GM10248 (cell line): ENCODE measurements around the gene LYZL6.

ENCODE experiments used
- CTCF ChIA-PET: fragments of 300-600 bp; sonication (Branson Sonifier 250); formaldehyde crosslinking; extraction: SDS; loops from one replicate; lab custom pipeline; 2021; ENCODE audit warnings: antibody characterized with exemption; lab: Yijun Ruan, JAX
- POLR2A ChIA-PET: fragments of 350-650 bp; sonication (Branson Sonifier 250); formaldehyde crosslinking; extraction: SDS; loops from one replicate; lab custom pipeline; 2020; ENCODE audit warnings: antibody characterized with exemption; lab: Yijun Ruan, JAX
- DNase-seq: peaks from one replicate; pipeline ENCODE4 v3.0.0; 2012; ENCODE audit errors: extremely low spot score
- CTCF ChIP-seq: IDR thresholded peaks from 2 replicates; pipeline ENCODE4 v1.5.1; 2012; ENCODE audit warnings: mild to moderate bottlenecking, low read depth; ENCODE audit errors: extremely low read depth, missing control alignments, control extremely low read depth

LYZL6 gene

GRCh38 chr17:35923609-35924114 is 19.9 kb downstream of the LYZL6 start:
- no peak for TF ChIP-seq CTCF
- ChIA-PET CTCF (interaction anchor here (1.7 kb wide), 1 partner anchor 8 kb away, joined by 6 read pairs; no protein-coding TSS in a partner anchor), POLR2A (no interaction called here)
- DNase-seq: no peak

GRCh38 chr17:35920229-35920628 is 23.3 kb downstream of the LYZL6 start:
- no peak for TF ChIP-seq CTCF
- POLR2A ChIA-PET: no interaction called here
- CTCF ChIA-PET: no interaction called here
- DNase-seq: no peak

GRCh38 chr17:35918665-35919064 is 24.8 kb downstream of the LYZL6 start:
- ChIA-PET CTCF (interaction anchor here (0.8 to 1.7 kb wide), 3 partner anchors 8 to 69 kb away, joined by 3 to 5 read pairs (median 4); no protein-coding TSS in a partner anchor), POLR2A (no interaction called here)
- TF ChIP-seq CTCF: no peak
- DNase-seq: no peak

- POLR2A ChIA-PET: no interaction called here
- no peak for TF ChIP-seq CTCF
- CTCF ChIA-PET: interaction anchor here (3.9 kb wide), 1 partner anchor 68 kb away, joined by 17 read pairs; no protein-coding TSS in a partner anchor
- DNase-seq: no peak
These were observed 25.8 kb downstream of the LYZL6 start for GRCh38 chr17:35917519-35918213.

- CTCF ChIA-PET: interaction anchor here (1.0 to 3.9 kb wide), 13 partner anchors 9 to 568 kb away, joined by 3 to 17 read pairs (median 5); partner anchors contain the start of gene RDM1
- TF ChIP-seq CTCF: no peak
- no peak for DNase-seq
- POLR2A ChIA-PET: no interaction called here
These were observed 28.2 kb downstream of the LYZL6 start for GRCh38 chr17:35915153-35915964.

- ChIA-PET CTCF (interaction anchor here (1.0 to 3.9 kb wide), 5 partner anchors 8 to 65 kb away, joined by 3 to 17 read pairs (median 5); partner anchors contain the start of gene RDM1), POLR2A (no interaction called here)
- no peak for TF ChIP-seq CTCF
- DNase-seq: no peak
These were observed 29.2 kb downstream of the LYZL6 start for GRCh38 chr17:35914354-35914753.
